RWPE1 (cell line): ENCODE data around the gene KDM6A.

Source experiments
- CTCF ChIA-PET: fragments of 350-600 bp; sonication (Branson Sonifier 250); formaldehyde crosslinking; extraction: SDS; loops from one replicate; lab custom pipeline; 2021; lab: Yijun Ruan, JAX
- POLR2A ChIA-PET: fragments of 400-600 bp; formaldehyde crosslinking; extraction: SDS; loops from one replicate; lab custom pipeline; 2020; ENCODE audit warnings: antibody characterized with exemption; ENCODE audit not compliant: low non-redundant PET; lab: Yijun Ruan, JAX
- DNase-seq: peaks from one replicate; pipeline ENCODE4 v3.0.0; 2012; ENCODE audit warnings: low spot score
- H3K27ac ChIP-seq: fragments of 450-650 bp; 2 replicates; pipeline ENCODE4 v1.5.1; 2017
- CTCF ChIP-seq: fragments of 450-650 bp; conservative IDR thresholded peaks from 2 replicates; pipeline ENCODE4 v1.5.1; 2017; ENCODE audit warnings: low read depth, mild to moderate bottlenecking

Gene KDM6A

DNA sequence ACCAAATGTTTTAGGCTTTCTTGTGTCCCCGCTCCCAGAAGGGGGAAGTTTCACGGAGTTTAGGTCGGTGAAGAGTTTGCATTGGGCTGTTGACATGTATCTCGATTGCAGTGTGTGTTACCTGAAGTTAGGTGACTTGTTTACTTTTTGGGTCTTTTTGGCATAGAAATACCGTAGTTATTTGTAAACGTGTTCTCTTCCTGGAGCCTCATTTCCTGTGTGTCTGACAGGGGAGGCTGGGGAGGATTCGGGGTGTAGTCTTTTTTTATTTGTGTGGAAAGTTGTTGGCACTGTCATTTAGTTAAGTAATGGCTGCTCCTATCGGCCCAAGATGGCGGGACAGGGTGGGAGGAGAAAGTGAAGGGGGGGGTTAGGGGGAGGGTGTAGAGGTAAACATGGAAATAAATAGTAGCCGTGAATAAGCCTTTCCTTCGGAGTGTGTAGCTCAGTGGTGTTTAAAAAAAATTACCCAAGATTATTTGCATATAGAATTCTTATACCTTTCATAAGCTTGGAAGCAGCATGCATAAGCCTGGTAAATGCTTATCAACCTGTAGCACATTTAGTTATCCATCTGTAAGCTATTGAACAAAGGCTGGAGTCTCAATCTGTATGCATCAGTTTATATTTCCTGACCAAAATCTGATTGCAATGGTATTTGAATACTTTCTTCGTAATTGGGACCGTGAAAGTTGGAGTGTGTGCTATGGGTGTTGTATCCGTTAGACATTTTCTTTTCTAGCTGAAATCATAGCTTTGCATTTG is 1.6 kb downstream of the KDM6A start:
- no peak for TF ChIP-seq CTCF
- POLR2A ChIA-PET: no interaction called here
- H3K27ac ChIP-seq: peak overlapping the region; percentile 92
- DNase-seq: peak; percentile 46
- CTCF ChIA-PET: no interaction called here

- no peak for TF ChIP-seq CTCF
- H3K27ac ChIP-seq: no peak overlapping the region
- ChIA-PET POLR2A (no interaction called here), CTCF (no interaction called here)
- no peak for DNase-seq
Observed at GRCh38 chrX:44875185-44875489, 2.1 kb downstream of the KDM6A start.

DNA sequence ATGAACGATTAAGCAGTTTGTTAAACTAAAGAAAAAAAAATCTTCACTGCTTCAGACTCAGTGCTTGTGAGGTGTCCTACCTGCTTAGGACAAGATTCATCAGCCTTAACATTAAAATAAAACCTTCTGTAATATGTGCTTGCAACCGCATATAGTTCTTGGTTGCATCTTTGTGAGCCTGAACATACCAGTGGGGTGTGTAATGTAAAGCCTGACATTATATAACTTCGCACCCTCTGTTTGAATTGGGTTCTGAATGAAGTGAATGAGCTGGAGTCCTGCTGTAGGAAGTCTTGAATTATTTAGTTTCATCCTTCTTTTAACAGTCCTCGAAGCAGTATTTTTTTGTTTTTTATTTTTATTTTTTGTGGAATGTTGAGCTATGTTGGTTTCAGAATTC is 3.1 kb downstream of the KDM6A start:
- CTCF ChIA-PET: no interaction called here
- POLR2A ChIA-PET: no interaction called here
- no peak for TF ChIP-seq CTCF
- no peak for DNase-seq
- no peak overlapping the region for H3K27ac ChIP-seq

GRCh38 chrX:44876767-44877166 is 3.8 kb downstream of the KDM6A start:
- no peak overlapping the region for H3K27ac ChIP-seq
- no peak for TF ChIP-seq CTCF
- no peak for DNase-seq
- CTCF ChIA-PET: no interaction called here
- POLR2A ChIA-PET: no interaction called here

GRCh38 chrX:44878780-44879179 is 5.8 kb downstream of the KDM6A start:
- TF ChIP-seq CTCF: no peak
- ChIA-PET POLR2A (no interaction called here), CTCF (no interaction called here)
- DNase-seq: no peak
- H3K27ac ChIP-seq: no peak overlapping the region

DNA sequence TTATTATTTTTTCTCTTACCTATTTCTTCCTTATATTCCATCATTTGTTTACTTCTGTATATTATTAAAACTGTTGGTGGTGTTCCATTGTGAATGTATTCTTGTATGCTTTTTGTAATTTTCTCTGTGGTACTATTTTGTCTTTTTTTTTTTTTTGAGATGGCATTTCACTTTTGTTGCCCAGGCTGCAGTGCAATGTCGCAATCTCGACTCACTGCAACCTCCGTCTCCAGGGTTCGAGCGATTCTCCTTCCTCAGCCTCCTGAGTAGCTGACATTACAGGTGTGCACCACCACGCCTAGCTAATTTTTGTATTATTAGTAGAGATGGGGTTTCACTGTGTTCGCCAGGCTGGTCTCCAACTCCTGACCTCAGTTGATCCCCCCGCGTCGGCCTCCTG is 8.6 kb downstream of the KDM6A start:
- no peak for DNase-seq
- CTCF ChIA-PET: interaction anchor here (0.6 kb wide), 1 partner anchor 1635 kb away, joined by 9 read pairs; no protein-coding TSS in a partner anchor
- POLR2A ChIA-PET: no interaction called here
- H3K27ac ChIP-seq: no peak overlapping the region
- no peak for TF ChIP-seq CTCF
